ENCODE data around the gene OS9.
"Not testable (repeated sequence)": the region's sequence is repeated elsewhere in the genome, so short reads cannot be mapped to it uniquely, and the experiment has no call there.

The OS9 gene, protein sequence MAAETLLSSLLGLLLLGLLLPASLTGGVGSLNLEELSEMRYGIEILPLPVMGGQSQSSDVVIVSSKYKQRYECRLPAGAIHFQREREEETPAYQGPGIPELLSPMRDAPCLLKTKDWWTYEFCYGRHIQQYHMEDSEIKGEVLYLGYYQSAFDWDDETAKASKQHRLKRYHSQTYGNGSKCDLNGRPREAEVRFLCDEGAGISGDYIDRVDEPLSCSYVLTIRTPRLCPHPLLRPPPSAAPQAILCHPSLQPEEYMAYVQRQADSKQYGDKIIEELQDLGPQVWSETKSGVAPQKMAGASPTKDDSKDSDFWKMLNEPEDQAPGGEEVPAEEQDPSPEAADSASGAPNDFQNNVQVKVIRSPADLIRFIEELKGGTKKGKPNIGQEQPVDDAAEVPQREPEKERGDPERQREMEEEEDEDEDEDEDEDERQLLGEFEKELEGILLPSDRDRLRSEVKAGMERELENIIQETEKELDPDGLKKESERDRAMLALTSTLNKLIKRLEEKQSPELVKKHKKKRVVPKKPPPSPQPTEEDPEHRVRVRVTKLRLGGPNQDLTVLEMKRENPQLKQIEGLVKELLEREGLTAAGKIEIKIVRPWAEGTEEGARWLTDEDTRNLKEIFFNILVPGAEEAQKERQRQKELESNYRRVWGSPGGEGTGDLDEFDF

DNA sequence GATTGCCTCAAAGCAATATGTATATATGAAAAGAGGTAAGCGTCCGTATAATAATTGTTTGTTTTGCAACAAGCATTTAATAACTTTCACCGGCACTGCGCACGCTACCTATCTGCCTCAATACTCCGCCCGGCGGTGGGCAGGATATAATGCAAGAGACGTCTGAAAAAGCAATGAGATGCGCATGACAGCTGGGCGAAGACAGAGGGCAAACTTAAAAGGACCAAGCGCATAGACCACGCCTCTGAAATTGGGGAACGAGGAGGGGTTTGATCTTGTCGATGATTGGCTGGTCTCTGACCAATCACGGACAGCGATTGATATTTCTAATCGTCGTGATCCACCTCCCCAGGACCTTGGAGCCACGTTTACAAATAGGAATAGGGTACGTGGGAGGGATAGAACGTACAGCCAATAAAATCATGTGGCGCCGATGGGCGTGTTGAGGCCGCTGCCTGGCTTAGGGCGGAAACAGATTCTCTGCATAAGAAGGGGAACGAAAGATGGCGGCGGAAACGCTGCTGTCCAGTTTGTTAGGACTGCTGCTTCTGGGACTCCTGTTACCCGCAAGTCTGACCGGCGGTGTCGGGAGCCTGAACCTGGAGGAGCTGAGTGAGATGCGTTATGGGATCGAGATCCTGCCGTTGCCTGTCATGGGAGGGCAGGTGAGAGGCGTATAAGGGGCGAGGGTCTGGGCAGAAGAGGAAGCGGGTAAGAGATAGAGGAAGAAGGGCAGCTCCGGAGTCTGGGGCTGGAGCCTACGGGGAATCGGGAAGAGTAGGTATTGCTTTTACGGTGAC is at the start of gene OS9:
Gene OS9 (plus strand): TSS at position 474 of the 800 bp plus-strand sequence. CDS start 30 bp downstream, at position 504.
- peak; percentile 98 for DNase-seq

- not testable (repeated sequence) for DNase-seq
Measured at GRCh38 chr12:57645990-57646658, 47.8 kb upstream of the OS9 start.

GRCh38 chr12:57646659-57647049 is 47.3 kb upstream of the OS9 start:
- not testable (repeated sequence) for DNase-seq

DNA sequence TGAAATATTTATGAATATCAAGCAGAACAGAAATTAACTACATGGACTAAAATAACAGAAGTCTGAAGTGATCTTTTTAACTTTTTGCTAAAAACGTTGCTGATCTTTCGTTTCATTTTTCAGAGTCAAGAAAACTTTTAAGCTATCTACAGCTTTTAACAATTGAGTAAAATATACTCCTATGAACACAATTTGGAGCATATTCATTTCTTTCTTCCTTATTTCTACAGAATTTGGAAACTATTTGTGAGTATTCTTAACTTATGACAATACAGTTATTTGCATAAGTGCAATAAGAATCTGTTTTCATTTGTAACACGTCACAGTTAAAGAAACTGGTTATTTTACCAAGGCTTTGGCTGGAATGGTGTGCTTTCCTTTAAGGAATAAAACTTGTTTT is 39.9 kb upstream of the OS9 start:
- no peak for DNase-seq

- no peak for DNase-seq
Measured at GRCh38 chr12:57655541-57656240, 38.2 kb upstream of the OS9 start.

- not testable (repeated sequence) for DNase-seq
Measured at GRCh38 chr12:57656408-57656807, 37.5 kb upstream of the OS9 start.

GRCh38 chr12:57657744-57658143 is 36.2 kb upstream of the OS9 start:
- no peak for DNase-seq

GRCh38 chr12:57658890-57659289 is 35.0 kb upstream of the OS9 start:
- no peak for DNase-seq

- no peak for DNase-seq
Measured at GRCh38 chr12:57661376-57661775, 32.6 kb upstream of the OS9 start.

DNA sequence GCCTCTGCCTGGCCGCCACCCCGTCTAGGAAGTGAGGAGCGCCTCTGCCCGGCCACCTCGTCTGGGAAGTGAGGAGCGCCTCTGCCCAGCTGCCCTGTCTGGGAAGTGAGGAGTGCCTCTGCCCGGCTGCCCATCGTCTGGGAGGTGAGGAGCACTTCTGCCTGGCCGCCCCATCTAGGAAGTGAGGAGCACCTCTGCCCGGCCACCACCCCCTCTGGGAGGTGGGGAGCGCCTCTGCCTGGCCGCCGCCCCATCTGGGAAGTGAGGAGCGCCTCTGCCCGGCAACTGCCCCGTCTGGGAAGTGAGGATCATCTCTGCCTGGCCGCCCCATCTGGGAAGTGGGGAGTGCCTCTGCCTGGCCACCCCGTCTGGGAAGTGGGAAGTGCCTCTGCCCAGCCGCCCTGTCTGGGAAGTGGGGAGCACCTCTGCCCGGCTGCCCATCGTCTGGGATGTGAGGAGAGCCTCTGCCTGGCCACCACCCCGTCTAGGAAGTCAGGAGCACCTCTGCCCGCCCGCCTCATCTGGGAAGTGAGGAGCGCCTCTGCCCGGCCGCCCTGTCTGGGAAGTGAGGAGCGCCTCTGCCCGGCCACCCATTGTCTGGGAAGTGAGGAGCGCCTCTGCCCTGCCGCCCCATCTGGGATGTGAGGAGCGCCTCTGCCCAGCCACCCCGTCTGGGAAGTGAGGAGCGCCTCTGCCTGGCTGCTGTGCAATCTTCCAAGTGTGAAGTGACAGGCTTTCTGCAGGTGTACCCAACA is 28.7 kb upstream of the OS9 start:
- not testable (repeated sequence) for DNase-seq

- no peak for DNase-seq
Measured at GRCh38 chr12:57666897-57667296, 27.0 kb upstream of the OS9 start.

GRCh38 chr12:57669691-57670090 is 24.2 kb upstream of the OS9 start:
- DNase-seq: not testable (repeated sequence)

DNA sequence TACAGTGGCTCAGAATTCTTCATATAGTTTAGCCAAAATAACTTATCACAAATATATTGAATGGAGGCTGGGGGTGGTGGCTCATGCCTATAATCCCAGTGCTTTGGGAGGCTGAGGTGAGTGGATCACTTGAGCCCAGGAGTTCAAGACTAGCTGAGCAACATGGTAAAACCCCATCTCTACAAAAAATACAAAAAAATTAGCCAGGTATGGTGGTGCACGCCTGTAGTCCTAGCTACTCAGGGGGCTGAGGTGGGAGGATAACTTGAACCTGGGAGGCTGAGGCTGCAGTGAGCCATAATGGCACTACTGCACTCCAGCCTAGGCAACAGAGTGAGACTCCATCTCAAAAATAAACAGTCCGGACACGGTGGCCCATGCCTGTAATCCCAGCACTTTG is 22.1 kb upstream of the OS9 start:
- not testable (repeated sequence) for DNase-seq

GRCh38 chr12:57672801-57673200 is 21.1 kb upstream of the OS9 start:
- no peak for DNase-seq

DNA sequence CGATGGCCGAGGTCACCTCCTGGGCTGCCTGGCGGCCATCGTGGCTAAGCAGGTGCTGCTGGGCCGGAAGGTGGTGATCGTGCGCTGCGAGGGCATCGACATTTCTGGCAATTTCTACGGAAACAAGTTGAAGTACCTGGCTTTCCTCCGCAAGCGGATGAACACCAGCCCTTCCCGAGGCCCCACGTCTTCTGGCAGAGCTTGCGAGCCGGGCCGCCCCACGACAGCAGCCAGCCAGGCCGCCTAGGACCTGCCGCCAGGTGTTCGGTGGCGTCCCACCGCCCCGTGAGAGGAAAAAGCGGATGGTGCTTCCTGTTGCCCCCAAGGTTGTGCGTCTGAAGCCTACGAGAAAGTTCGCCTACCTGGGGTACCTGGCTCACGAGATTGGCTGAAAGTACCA is 19.2 kb upstream of the OS9 start:
- DNase-seq: no peak

DNA sequence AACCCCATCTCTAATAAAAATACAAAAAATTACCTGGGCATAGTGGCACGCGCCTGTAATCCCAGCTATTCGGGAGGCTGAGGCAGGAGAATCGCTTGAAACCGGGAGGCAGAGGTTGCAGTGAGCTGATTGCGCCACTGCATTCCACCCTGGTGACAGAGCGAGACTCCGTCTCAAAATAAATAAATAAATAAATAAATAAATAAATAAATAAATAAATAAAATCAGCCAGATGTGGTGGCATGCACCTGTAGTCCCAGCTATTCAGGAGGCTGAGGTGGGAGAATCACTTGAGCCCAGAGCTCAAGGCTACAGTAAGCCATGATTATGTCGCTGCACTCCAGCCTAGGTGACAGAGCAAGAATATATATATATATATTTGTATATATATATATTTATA is 16.0 kb upstream of the OS9 start:
- DNase-seq: not testable (repeated sequence)

DNA sequence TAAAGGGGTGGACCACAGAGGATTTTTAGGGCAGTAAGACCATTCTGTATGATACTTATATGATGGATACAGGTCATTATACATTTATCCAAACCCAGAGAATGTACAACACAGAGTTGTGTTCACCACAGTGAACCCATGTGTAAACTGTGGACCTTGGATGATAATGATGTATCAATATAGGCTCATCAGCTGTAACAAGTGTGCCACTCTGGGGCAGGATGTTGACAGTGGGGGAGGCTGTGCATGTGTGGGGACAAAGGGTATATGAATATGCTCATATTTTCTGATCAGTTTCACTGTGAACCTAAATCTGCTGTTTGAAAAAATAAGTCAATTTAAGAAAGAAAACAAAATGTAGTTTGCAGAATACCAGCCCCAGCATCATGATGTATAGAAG is 14.2 kb upstream of the OS9 start:
- no peak for DNase-seq

- DNase-seq: no peak
Measured at GRCh38 chr12:57687862-57688261, 6.1 kb upstream of the OS9 start.

- DNase-seq: no peak
Measured at GRCh38 chr12:57688931-57689330, 5.0 kb upstream of the OS9 start.

DNA sequence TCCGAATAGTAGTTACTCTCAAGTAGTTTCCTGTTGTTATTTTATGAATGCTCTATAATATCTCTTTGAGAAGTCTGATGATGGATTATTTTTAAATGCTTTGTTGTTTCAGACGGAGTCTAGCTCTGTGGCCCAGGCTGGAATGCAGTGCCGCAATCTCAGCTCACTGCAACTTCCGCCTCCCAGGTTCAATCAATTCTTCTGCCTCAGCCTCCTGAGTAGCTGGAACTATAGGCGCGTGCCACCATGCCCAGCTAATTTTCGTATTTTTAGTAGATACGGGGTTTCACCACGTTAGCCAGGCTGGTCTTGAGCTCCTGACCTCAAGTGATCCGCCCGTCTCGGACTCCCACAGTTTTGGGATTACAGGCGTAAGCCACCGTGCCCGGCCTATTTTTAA is 1.4 kb upstream of the OS9 start:
- DNase-seq: no peak

- DNase-seq: no peak
Measured at GRCh38 chr12:57693317-57693658, 644 bp upstream of the OS9 start.

All from activated CD4-positive, alpha-beta T cell treated with anti-CD3 and anti-CD28 coated beads, Interleukin-2, Interleukin-6, amounts not matched to agents 100 ng/mL and 50 ng/mL, durations not matched to agents 16 hours and 8 hours (primary cell).